Amniotic epithelial cell (primary cell): ENCODE measurements around the gene RAB34.
"Not testable (repeated sequence)": the region's sequence is repeated elsewhere in the genome, so short reads cannot be mapped to it uniquely, and the experiment has no call there.

ENCODE experiments used
- DNase-seq: peaks from one replicate; pipeline ENCODE4 v3.0.0-alpha.2; 2010; ENCODE audit warnings: low read depth

RAB34 gene

GRCh38 chr17:28726627-28727491, 9.2 kb upstream of the RAB34 start:
- DNase-seq: peak; percentile 88

- no peak for DNase-seq
Measured at GRCh38 chr17:28726226-28726626, 8.6 kb upstream of the RAB34 start, which contains the start of gene TLCD1. TSS of gene TLCD1 (minus strand) at chr17:28726233. CDS start at chr17:28726097, 136 bp downstream.

- DNase-seq: peak; percentile 68
Measured at GRCh38 chr17:28725660-28726225, 8.1 kb upstream of the RAB34 start.

GRCh38 chr17:28725166-28725659, 7.5 kb upstream of the RAB34 start:
- DNase-seq: peak; percentile 84

GRCh38 chr17:28724500-28725165, 7.0 kb upstream of the RAB34 start:
- DNase-seq: no peak

- not testable (repeated sequence) for DNase-seq
Measured at GRCh38 chr17:28723836-28724499, 6.3 kb upstream of the RAB34 start.

- no peak for DNase-seq
Measured at GRCh38 chr17:28723159-28723835, 5.6 kb upstream of the RAB34 start.

GRCh38 chr17:28722417-28723158, 4.9 kb upstream of the RAB34 start:
- DNase-seq: no peak

- not testable (repeated sequence) for DNase-seq
Measured at GRCh38 chr17:28720997-28721329, 3.3 kb upstream of the RAB34 start.

GRCh38 chr17:28720247-28720996, 2.8 kb upstream of the RAB34 start:
- DNase-seq: no peak

- no peak for DNase-seq
Measured at GRCh38 chr17:28719021-28719433, 1.4 kb upstream of the RAB34 start.

GRCh38 chr17:28718333-28719020, 809 bp upstream of the RAB34 start:
- DNase-seq: no peak

GRCh38 chr17:28716740-28717577, 709 bp downstream of the RAB34 start:
- peak; percentile 33 for DNase-seq

- DNase-seq: no peak
Measured at GRCh38 chr17:28715217-28715616, 2.5 kb downstream of the RAB34 start.

GRCh38 chr17:28714281-28714680, 3.4 kb downstream of the RAB34 start:
- no peak for DNase-seq

GRCh38 chr17:28712705-28713415, 4.8 kb downstream of the RAB34 start:
- no peak for DNase-seq

GRCh38 chr17:28712032-28712704, 5.5 kb downstream of the RAB34 start:
- DNase-seq: no peak

GRCh38 chr17:28711723-28712031, 6.0 kb downstream of the RAB34 start, which contains the start of gene PROCA1:
TSS of gene PROCA1 (minus strand) at chr17:28711888. CDS start at chr17:28711660, 228 bp downstream.
- DNase-seq: no peak
